Activated CD4-positive, alpha-beta T cell treated with anti-CD3 and anti-CD28 coated beads, Interleukin-2, amount 10 ng/mL, durations not matched to agents 24 days and 14 days (primary cell): ENCODE data around the gene NMT2. TPM values are rescaled to one million over a fixed set of nuclear protein-coding genes. Genes with fewer than 3 reads are reported as not detected.
"Not testable (repeated sequence)": the region's sequence is repeated elsewhere in the genome, so short reads cannot be mapped to it uniquely, and the experiment has no call there.

Source experiments
- DNase-seq: peaks from one replicate; pipeline ENCODE4 v3.0.0; 2022
- H3K27ac Mint-ChIP-seq: one replicate; pipeline ENCODE4 v1.8.0; 2022; ENCODE audit warnings: mild to moderate bottlenecking, mixed read lengths
- H3K27me3 Mint-ChIP-seq: one replicate; pipeline ENCODE4 v1.8.0; 2022; ENCODE audit warnings: mixed read lengths
- H3K36me3 Mint-ChIP-seq: one replicate; pipeline ENCODE4 v1.8.0; 2022; ENCODE audit warnings: low read depth, mild to moderate bottlenecking, mixed read lengths
- H3K4me1 Mint-ChIP-seq: one replicate; pipeline ENCODE4 v1.8.0; 2021; ENCODE audit warnings: mixed read lengths
- H3K4me3 Mint-ChIP-seq: one replicate; pipeline ENCODE4 v1.8.0; 2022; ENCODE audit warnings: mild to moderate bottlenecking, moderate library complexity, mixed read lengths
- H3K9me3 Mint-ChIP-seq: one replicate; pipeline ENCODE4 v1.8.0; 2021; ENCODE audit warnings: mixed read lengths
- intact Hi-C: fragments of 100-400 bp; cut with micrococcal nuclease; formaldehyde crosslinking; loops from one replicate; pipeline ENCODE4 v1.15.1; 2023
- total RNA-seq: library from RNA; stranded (reverse); gene quantifications from 2 replicates; pipeline ENCODE4 v1.2.3, GENCODE V29; 2022

NMT2 gene
- total RNA-seq = 13.7 and 14.1 TPM in 2 replicates

- Mint-ChIP-seq H3K4me3 (peak within 1 kb of the TSS; percentile 95), H3K36me3 (peaks cover 7% of the 10 kb centered on the region), H3K9me3 (no peaks in the 10 kb centered on the region), H3K27ac (peak within 1 kb of the TSS; percentile 96), H3K27me3 (no peaks in the 10 kb centered on the region), H3K4me1 (peaks cover 50% of the 10 kb centered on the region)
- intact Hi-C loops = loop anchor here (2.0 to 5.0 kb wide), 4 partner anchors 72 to 290 kb away; partner anchors contain the start of genes DCLRE1C, FAM171A1, RPP38 and SUV39H2
- peak; percentile 95 for DNase-seq
Observed at GRCh38 chr10:15168291-15168785, at the start of gene NMT2. NMT2 (minus strand) TSS chr10:15168693; CDS start chr10:15168612, 81 bp downstream.

DNA sequence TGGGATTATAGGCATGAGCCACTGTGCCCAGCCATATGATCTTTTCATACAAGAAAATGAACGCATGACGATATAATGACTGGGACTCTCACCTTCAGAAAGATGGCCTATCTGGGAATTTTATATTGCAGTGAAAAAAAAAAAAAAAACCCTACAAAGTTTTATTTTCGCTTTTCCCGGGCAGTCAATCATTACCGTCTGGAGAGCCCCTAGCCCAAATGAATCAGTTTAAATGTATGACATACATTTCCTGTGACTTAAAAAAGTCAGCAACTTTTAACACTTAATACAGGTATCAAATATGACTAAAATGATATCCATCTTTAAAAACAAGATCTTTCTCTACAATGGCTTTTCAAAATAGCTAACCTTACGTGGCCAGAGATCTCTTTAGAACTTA lies 48.2 kb upstream of the NMT2 start:
- Mint-ChIP-seq H3K9me3 (no peaks in the 10 kb centered on the region), H3K4me1 (peaks cover under 1% of the 10 kb centered on the region), H3K27me3 (no peaks in the 10 kb centered on the region), H3K36me3 (no peaks in the 10 kb centered on the region), H3K27ac (no peak overlapping the region), H3K4me3 (no peak overlapping the region)
- DNase-seq = no peak
- intact Hi-C loops = no loop called here

- Mint-ChIP-seq H3K27me3 (no peaks in the 10 kb centered on the region), H3K9me3 (no peaks in the 10 kb centered on the region), H3K36me3 (no peaks in the 10 kb centered on the region), H3K4me1 (peaks cover 19% of the 10 kb centered on the region), H3K4me3 (no peak overlapping the region), H3K27ac (no peak overlapping the region)
- no peak for DNase-seq
- intact Hi-C loops = no loop called here
Observed at GRCh38 chr10:15214237-15214636, 45.7 kb upstream of the NMT2 start.

GRCh38 chr10:15213461-15213861 lies 45.0 kb upstream of the NMT2 start:
- intact Hi-C loops = no loop called here
- Mint-ChIP-seq H3K4me1 (peaks cover 25% of the 10 kb centered on the region), H3K36me3 (no peaks in the 10 kb centered on the region), H3K9me3 (no peaks in the 10 kb centered on the region), H3K27ac (no peak overlapping the region), H3K4me3 (no peak overlapping the region), H3K27me3 (no peaks in the 10 kb centered on the region)
- DNase-seq = no peak

- Mint-ChIP-seq H3K4me3 (no peak overlapping the region), H3K36me3 (no peaks in the 10 kb centered on the region), H3K9me3 (no peaks in the 10 kb centered on the region), H3K4me1 (peaks cover 41% of the 10 kb centered on the region), H3K27ac (no peak overlapping the region), H3K27me3 (no peaks in the 10 kb centered on the region)
- no peak for DNase-seq
- intact Hi-C loops = no loop called here
Observed at GRCh38 chr10:15211464-15211979, 43.0 kb upstream of the NMT2 start.

DNA sequence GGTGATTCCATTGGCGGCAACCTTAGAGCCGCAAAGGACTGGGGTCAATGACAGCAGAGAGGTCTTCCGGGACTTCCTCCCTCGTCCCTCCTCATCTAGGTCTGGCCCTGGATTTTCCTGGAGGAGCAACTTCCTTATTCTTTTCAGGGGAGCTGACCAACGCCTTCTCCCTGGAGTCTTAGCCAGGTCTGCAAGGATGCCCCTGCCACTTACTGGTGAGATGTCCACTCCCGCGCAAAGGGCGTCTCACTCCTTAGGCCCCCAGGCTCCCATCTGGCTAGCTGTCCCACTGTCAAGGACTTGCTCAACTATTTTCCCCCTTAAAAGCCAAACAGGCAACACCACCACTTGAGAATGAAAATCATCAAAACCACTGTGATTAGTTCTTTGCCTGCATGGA lies 42.0 kb upstream of the NMT2 start:
- Mint-ChIP-seq H3K27ac (peak overlapping the region; percentile 20), H3K27me3 (no peaks in the 10 kb centered on the region), H3K4me3 (no peak overlapping the region), H3K4me1 (peaks cover 46% of the 10 kb centered on the region), H3K9me3 (peaks cover 4% of the 10 kb centered on the region), H3K36me3 (no peaks in the 10 kb centered on the region)
- intact Hi-C loops = no loop called here
- DNase-seq = no peak

DNA sequence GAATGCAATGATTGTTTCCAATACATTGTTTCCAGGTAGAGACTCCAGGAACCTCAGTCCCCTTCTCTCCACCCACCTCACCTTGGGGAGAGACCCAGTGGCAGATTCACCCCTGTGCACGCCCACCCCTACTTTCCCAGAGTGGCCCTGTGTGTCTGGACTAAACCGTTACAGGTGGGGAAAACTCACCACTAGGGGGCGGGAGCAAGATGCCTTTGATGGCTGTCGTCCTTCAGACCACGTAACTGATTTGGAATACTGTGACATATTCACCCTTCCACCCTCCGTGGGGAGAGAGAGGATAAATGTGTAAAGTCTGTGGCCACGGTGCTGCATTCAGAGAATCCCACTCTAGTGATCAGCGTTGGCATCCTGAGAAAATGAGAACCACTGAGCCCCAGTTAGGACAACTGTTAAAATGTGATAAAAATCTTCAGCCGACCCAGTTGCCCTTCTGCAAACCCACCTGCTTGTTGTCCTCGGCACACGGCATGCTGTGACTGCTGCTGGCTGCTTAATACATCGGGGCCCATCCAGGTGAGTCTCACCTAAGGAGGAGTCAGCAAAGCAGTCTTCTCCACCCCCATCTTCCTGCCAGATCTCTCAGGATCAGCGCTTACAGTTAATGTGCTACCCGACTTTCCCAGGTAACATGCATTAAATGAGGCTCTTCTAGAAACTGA lies 41.5 kb upstream of the NMT2 start:
- Mint-ChIP-seq H3K27ac (no peak overlapping the region), H3K4me3 (no peak overlapping the region), H3K9me3 (peaks cover 4% of the 10 kb centered on the region), H3K36me3 (no peaks in the 10 kb centered on the region), H3K27me3 (no peaks in the 10 kb centered on the region), H3K4me1 (peaks cover 46% of the 10 kb centered on the region)
- peak; percentile 94 for DNase-seq
- intact Hi-C loops = loop anchor here (1.0 to 2.0 kb wide), 3 partner anchors 22 to 161 kb away; partner anchors contain the start of gene FAM171A1

- H3K9me3 Mint-ChIP-seq = peaks cover 4% of the 10 kb centered on the region
- H3K36me3 Mint-ChIP-seq = no peaks in the 10 kb centered on the region
- peak; percentile 60 for DNase-seq
- H3K27me3 Mint-ChIP-seq = no peaks in the 10 kb centered on the region
- peak overlapping the region; percentile 77 for H3K27ac Mint-ChIP-seq
- peaks cover 49% of the 10 kb centered on the region for H3K4me1 Mint-ChIP-seq
- intact Hi-C loops = loop anchor here (2.0 kb wide), 1 partner anchor 163 kb away; the partner anchor contains the start of gene FAM171A1
- peak overlapping the region; percentile 72 for H3K4me3 Mint-ChIP-seq
Observed at GRCh38 chr10:15208221-15208620, 39.7 kb upstream of the NMT2 start.

DNA sequence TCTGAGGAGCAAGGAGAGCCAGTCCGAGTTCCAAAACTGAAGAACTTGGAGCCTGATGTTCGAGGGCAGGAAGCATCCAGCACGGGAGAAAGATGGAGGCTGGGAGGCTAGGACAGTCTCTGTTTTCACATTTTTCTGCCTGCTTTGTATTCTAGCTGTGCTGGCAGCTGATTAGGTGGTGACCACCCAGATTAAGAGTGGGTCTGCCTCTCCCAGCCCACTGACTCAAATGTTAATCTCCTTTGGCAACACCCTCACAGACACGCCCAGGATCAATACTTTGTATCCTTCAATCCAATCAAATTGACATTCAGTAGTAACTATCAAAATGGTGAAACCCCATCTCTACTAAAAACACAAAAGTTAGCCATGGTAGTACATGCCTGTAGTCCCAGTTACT lies 38.9 kb upstream of the NMT2 start:
- H3K27me3 Mint-ChIP-seq, H3K4me3 Mint-ChIP-seq, H3K36me3 Mint-ChIP-seq, H3K9me3 Mint-ChIP-seq, intact Hi-C loops, DNase-seq, H3K27ac Mint-ChIP-seq: not testable (repeated sequence)
- peaks cover 57% of the 10 kb centered on the region for H3K4me1 Mint-ChIP-seq

DNA sequence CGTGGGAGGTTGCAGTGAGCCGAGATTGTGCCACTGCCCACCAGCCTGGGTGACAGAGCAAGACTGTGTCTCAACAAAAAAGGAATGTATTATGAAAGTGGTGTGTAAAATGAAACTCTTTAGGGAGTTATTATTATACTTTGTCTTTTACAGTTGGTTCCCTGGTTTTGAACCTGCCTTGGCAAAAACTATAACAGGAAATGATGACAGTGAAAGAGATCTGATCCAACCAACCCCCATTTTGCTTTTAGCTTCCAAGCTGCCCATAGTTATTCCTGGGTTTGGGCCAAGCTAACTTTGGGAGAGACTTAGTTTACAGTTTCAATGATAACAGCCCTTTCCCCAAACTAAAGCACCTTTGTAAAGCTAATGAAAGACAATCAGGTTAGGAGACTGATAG lies 34.1 kb upstream of the NMT2 start:
- no peak overlapping the region for H3K4me3 Mint-ChIP-seq
- no peak overlapping the region for H3K27ac Mint-ChIP-seq
- no peaks in the 10 kb centered on the region for H3K27me3 Mint-ChIP-seq
- intact Hi-C loops = no loop called here
- no peak for DNase-seq
- peaks cover 8% of the 10 kb centered on the region for H3K9me3 Mint-ChIP-seq
- H3K4me1 Mint-ChIP-seq = peaks cover 39% of the 10 kb centered on the region
- no peaks in the 10 kb centered on the region for H3K36me3 Mint-ChIP-seq

- DNase-seq, H3K27me3 Mint-ChIP-seq, H3K4me3 Mint-ChIP-seq, H3K9me3 Mint-ChIP-seq, intact Hi-C loops, H3K27ac Mint-ChIP-seq, H3K36me3 Mint-ChIP-seq: not testable (repeated sequence)
- peaks cover 39% of the 10 kb centered on the region for H3K4me1 Mint-ChIP-seq
Observed at GRCh38 chr10:15202301-15202621, 33.8 kb upstream of the NMT2 start.

- H3K36me3 Mint-ChIP-seq = no peaks in the 10 kb centered on the region
- H3K9me3 Mint-ChIP-seq = peaks cover 8% of the 10 kb centered on the region
- intact Hi-C loops = no loop called here
- H3K4me3 Mint-ChIP-seq = no peak overlapping the region
- H3K27me3 Mint-ChIP-seq = no peaks in the 10 kb centered on the region
- H3K4me1 Mint-ChIP-seq = peaks cover 41% of the 10 kb centered on the region
- DNase-seq = no peak
- no peak overlapping the region for H3K27ac Mint-ChIP-seq
Observed at GRCh38 chr10:15201589-15202300, 33.3 kb upstream of the NMT2 start.

- DNase-seq = no peak
- Mint-ChIP-seq H3K27me3 (no peaks in the 10 kb centered on the region), H3K9me3 (peaks cover 5% of the 10 kb centered on the region), H3K27ac (no peak overlapping the region), H3K4me3 (no peak overlapping the region), H3K4me1 (peaks cover 41% of the 10 kb centered on the region), H3K36me3 (no peaks in the 10 kb centered on the region)
- intact Hi-C loops = no loop called here
Observed at GRCh38 chr10:15200626-15201025, 32.1 kb upstream of the NMT2 start.

DNA sequence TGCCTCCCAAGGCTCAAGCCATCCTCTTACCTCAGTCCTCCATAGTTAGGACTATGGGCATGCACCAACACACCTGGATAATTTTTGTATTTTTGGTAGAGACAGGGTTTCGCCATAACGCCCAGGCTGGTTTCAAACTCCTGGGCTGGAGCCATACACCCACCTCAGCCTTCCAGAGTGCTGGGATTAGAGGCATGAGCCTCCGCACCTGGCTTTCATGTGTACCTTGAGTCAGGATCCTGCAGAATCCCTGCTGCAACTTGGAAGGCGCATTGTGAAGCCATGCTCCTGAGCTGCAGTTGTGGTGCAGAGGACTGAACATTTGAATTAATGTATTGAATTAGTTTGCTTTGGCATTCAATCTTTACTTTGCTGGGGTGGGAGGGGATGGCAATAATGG lies 29.4 kb upstream of the NMT2 start:
- intact Hi-C loops = no loop called here
- Mint-ChIP-seq H3K27ac (no peak overlapping the region), H3K4me1 (peaks cover 36% of the 10 kb centered on the region), H3K27me3 (no peaks in the 10 kb centered on the region), H3K9me3 (peaks cover 8% of the 10 kb centered on the region), H3K36me3 (no peaks in the 10 kb centered on the region), H3K4me3 (no peak overlapping the region)
- no peak for DNase-seq
